SJSA1 (cell line): ENCODE measurements around the gene LGALS7. TPM values are rescaled to one million over a fixed set of nuclear protein-coding genes. Genes with fewer than 3 reads are reported as not detected.
"Not testable (repeated sequence)": the region's sequence is repeated elsewhere in the genome, so short reads cannot be mapped to it uniquely, and the experiment has no call there.

ENCODE experiments used
- DNase-seq, 2 experiments: peaks; one replicate each; pipeline ENCODE4 v3.0.0-alpha.2; 2015 to 2020; ENCODE audit warnings: low spot score in 2 of 2, low read depth in 1 of 2
- H3K27ac ChIP-seq: fragments of 250-450 bp; sonication (Bioruptor Pico); 2 replicates; pipeline ENCODE4 v1.5.1; 2020; ENCODE audit warnings: mild to moderate bottlenecking, moderate library complexity
- H3K27me3 ChIP-seq: fragments of 250-450 bp; sonication (Bioruptor Pico); replicated peaks from 2 replicates; pipeline ENCODE4 v1.5.1; 2020; ENCODE audit warnings: mild to moderate bottlenecking, moderate library complexity
- H3K36me3 ChIP-seq: fragments of 250-450 bp; sonication (Bioruptor Pico); 2 replicates; pipeline ENCODE4 v1.5.1; 2020; ENCODE audit warnings: mild to moderate bottlenecking
- H3K4me1 ChIP-seq: fragments of 250-450 bp; sonication (Bioruptor Pico); replicated peaks from 2 replicates; pipeline ENCODE4 v1.6.1; 2021; ENCODE audit warnings: mild to moderate bottlenecking
- H3K4me3 ChIP-seq: fragments of 250-450 bp; sonication (Bioruptor Pico); 2 replicates; pipeline ENCODE4 v1.5.1; 2020; ENCODE audit warnings: mild to moderate bottlenecking
- H3K9me3 ChIP-seq: fragments of 250-450 bp; sonication (Bioruptor Pico); replicated peaks from 2 replicates; pipeline ENCODE4 v1.5.1; 2020; ENCODE audit warnings: mild to moderate bottlenecking
- total RNA-seq: library from RNA; depleted of rRNA; stranded (reverse); fragments of >200 nt; shearing (Covaris generic); gene quantifications from 2 replicates; pipeline ENCODE4 v1.2.3, GENCODE V29; 2014

The LGALS7 gene
- total RNA-seq, 1 experiment from 2014 or later: not detected

DNA sequence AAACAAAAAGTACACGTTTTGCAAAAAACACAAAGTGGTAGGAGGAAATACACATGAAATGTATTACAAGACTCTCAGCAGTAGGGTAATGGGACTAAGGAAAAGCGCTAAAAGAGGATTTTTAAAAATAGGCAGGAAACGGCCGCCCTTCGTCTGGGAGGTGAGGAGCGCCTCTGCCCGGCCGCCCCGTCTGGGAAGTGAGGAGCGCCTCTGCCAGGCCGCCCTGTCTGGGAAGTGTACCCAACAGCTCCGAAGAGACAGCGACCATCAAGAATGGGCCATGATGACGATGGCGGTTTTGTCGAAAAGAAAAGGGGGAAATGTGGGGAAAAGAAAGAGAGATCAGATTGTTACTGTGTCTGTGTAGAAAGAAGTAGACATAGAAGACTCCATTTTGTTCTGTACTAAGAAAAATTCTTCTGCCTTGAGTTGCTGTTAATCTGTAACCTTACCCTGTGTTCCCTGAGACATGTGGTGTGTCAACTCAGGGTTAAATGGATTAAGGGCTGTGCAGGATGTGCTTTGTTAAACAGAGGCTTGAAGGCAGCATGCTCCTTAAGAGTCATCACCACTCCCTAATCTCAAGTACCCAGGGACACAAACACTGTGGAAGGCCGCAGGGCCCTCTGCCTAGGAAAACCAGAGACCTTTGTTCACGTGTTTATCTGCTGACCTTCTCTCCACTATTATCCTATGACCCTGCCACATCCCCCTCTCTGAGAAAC lies 34.2 kb upstream of the LGALS7 start:
- not testable (repeated sequence) for DNase-seq, H3K27me3 ChIP-seq, H3K4me3 ChIP-seq, H3K4me1 ChIP-seq, H3K9me3 ChIP-seq, H3K36me3 ChIP-seq, H3K27ac ChIP-seq

DNA sequence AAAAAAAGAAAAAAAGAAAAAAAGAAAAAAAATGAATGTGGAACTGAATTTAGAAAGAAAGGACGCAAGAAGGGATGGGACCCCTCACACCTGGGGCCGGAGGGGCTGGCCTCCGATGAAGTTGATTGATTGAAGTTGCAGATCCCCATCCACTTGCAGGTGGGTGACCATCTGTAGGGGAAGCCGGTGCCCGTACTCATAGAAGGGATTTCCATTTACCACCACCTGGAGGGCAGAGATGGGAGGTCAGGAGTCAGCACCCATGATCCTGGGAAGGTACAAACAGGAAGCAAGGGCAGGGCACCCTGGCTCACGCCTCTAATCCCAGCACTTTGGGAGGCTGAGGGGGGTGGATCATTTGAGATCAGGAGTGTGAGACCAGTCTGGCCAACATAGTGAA lies 33.1 kb upstream of the LGALS7 start:
- Histone ChIP-seq H3K27me3 (no peaks in the 10 kb centered on the region), H3K27ac (no peak overlapping the region), H3K4me3 (no peak overlapping the region), H3K9me3 (no peaks in the 10 kb centered on the region), H3K4me1 (no peaks in the 10 kb centered on the region), H3K36me3 (no peaks in the 10 kb centered on the region)
- no peak for DNase-seq

DNA sequence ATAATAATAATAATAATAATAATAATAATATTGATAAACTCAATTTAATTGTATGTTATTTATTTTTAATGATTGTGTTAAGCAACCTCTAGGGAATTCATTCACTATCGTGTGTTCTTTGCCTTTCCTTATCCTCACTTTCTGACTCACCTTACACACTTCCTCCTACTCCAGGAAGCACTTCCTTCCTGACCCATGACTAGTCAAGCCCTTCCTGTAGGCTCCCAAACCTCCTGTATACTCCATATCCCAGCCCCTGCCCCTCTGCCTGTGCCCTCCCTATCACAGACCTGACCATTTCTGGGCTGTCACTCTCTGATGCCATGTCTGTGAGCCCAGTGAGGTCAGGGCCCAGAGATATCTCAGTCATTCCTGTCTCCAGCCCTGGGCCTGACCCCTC lies 31.9 kb upstream of the LGALS7 start:
- Histone ChIP-seq H3K4me3 (no peak overlapping the region), H3K9me3 (no peaks in the 10 kb centered on the region), H3K4me1 (no peaks in the 10 kb centered on the region; the same call in 1 of the 2 replicates), H3K36me3 (no peaks in the 10 kb centered on the region), H3K27me3 (no peaks in the 10 kb centered on the region), H3K27ac (no peak overlapping the region)
- DNase-seq: no peak

DNA sequence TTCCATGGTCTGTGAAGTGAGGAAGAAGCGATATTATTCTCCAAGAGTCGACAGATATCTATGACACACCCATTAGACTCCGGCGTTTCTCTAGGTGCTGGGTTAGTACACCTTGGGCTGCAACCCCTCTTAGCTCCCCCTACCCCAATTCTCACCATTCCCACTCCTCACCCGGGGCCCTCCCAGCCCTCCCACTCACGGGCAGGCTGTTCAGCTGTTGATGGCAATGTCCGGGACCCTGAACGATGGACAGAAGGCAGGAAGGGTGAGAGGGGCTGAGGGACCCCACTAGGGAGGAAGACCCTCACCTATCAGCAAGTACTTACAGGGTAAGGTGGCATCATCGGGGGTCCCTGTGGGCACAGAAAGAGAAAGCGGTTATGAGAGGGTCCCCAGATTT lies 30.2 kb upstream of the LGALS7 start:
- Histone ChIP-seq H3K36me3 (no peaks in the 10 kb centered on the region), H3K27ac (no peak overlapping the region), H3K27me3 (no peaks in the 10 kb centered on the region), H3K4me1 (peaks cover 15% of the 10 kb centered on the region), H3K4me3 (no peak overlapping the region), H3K9me3 (no peaks in the 10 kb centered on the region)
- DNase-seq: no peak

DNA sequence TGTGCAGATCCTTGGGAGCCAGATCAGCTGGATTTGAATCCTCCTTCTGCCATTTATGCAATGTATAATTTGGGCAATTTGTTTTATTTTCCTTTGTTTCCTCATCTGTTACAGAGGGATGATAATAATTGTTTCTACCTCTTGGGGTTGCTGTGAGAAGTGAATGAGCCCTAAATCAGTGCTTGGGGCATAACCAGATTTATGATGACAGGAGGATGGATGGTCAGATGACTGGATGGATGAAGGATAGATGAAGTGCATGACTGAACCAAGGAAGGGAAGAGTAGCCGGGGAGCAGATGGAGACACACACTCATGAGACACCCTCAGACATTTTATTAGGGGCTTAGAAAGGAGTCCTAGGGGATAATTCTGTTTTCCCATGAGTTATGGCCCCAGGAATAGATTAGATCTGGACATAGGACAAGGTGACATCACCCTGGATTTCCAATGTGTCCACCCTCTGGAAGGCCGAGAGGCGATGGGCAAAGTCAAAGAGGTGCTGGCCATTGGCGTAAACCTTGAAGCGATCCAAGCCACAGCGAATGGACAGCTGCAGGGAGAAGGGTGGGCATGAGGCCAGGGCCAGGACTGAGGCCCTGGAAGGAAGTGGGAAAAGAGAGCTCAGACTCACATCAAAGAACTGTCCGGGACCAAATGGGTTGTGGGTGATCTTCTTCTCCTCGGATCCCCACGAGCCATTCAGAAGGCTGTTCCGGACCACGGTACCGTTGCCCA lies 28.2 kb upstream of the LGALS7 start:
- H3K27ac ChIP-seq: no peak overlapping the region
- H3K27me3 ChIP-seq: no peaks in the 10 kb centered on the region
- no peaks in the 10 kb centered on the region for H3K9me3 ChIP-seq
- no peak overlapping the region for H3K4me3 ChIP-seq
- peaks cover 15% of the 10 kb centered on the region for H3K4me1 ChIP-seq
- H3K36me3 ChIP-seq: no peaks in the 10 kb centered on the region
- no peak for DNase-seq

DNA sequence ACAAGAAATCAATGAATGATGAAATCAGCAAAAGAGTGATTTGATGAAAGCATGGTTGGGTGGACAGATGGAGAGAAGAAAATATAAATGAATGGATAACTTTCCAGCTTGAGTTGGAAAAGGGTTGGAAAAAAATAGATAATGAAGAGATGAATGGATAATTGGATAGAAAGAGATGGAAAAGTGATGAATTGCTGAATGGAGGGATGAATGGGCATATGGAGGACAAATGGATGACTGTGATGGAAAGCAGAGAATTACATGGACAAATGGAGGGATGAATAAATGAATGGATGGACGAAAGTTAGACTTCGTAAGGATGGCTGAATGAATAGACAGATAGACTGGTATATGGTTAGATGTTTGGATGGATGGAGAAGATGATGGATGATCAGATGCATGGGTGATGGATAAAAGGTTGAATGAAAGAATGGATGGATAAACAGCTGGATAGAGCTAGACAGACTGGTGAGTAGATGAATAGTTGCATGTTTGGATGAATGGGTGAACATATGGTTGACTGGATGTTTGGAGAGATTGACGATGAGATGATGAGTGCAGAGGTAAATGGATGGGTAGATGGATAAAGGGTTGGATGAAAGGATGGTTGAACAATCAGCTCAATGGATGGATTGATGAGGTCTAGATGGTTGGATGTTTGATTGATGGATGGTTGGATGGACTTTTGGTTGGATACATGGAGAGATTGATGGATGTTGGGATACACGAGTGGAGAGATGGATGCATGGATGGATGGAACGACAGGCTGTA lies 27.4 kb upstream of the LGALS7 start:
- Histone ChIP-seq H3K27me3 (no peaks in the 10 kb centered on the region), H3K9me3 (no peaks in the 10 kb centered on the region), H3K4me3 (no peak overlapping the region), H3K27ac (no peak overlapping the region), H3K4me1 (peaks cover 15% of the 10 kb centered on the region), H3K36me3 (no peaks in the 10 kb centered on the region)
- no peak for DNase-seq

DNA sequence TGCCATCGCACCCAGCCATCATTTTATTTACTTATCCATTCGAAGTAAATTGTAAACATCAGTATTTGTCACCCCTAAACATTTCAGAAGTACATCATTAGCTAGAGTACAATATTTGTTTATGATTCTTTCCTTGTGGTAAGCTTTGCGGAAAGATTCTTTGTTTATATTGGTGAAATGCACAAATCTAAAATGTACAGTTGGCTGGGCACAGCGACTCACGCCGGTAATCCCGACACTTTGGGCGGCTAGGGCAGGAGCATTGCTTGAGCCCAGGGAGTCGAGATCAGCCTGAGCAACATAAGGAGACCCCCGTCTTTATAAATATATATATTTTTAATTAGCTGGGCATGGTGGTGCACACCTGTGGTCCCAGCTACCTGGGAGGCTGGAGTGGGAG lies 25.8 kb upstream of the LGALS7 start:
- H3K27ac ChIP-seq: peak overlapping the region; percentile 16
- H3K4me1 ChIP-seq: peaks cover 15% of the 10 kb centered on the region
- no peaks in the 10 kb centered on the region for H3K9me3 ChIP-seq
- no peaks in the 10 kb centered on the region for H3K27me3 ChIP-seq
- H3K36me3 ChIP-seq: no peaks in the 10 kb centered on the region
- H3K4me3 ChIP-seq: no peak overlapping the region
- DNase-seq: peak in 1 of 2 experiments; percentile 46

DNA sequence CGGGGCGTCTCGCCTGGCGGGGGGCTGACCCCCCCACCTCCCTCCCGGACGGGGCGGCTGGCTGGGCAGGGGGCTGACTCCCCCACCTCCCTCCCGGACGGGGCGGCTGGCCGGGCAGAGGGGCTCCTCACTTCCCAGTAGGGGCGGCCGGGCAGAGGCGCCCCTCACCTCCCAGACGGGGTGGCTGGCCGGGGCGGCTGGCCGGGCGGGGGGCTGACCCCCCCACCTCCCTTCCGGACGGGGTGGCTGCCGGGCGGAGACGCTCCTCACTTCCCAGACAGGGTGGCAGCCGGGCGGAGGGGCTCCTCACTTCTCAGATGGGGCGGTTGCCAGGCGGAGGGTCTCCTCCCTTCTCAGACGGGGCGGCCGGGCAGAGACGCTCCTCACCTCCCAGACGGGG lies 24.5 kb upstream of the LGALS7 start:
- not testable (repeated sequence) for H3K4me3 ChIP-seq, H3K9me3 ChIP-seq, H3K27ac ChIP-seq, H3K36me3 ChIP-seq, DNase-seq, H3K27me3 ChIP-seq
- peaks cover 22% of the 10 kb centered on the region for H3K4me1 ChIP-seq

DNA sequence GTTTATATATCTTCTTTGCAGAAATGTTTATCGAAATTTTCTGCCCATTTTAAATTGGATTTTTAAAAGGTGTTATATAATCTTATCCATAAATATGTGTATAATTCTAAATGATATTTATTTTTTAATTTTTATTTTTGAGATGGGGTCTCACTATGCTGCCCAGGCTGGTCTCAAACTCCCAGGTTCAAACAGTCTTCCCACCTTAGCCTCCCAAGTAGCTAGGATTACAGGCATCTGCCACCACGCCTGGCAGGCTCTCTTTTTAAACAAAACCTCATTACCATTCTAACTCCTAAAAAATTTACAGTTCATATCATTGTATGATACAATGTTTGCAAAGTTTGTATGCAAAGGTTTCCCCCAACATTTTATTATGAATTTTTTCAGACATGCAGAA lies 22.8 kb upstream of the LGALS7 start:
- no peaks in the 10 kb centered on the region for H3K9me3 ChIP-seq
- H3K36me3 ChIP-seq: no peaks in the 10 kb centered on the region
- no peak overlapping the region for H3K4me3 ChIP-seq
- DNase-seq: no peak
- H3K27me3 ChIP-seq: no peaks in the 10 kb centered on the region
- no peak overlapping the region for H3K27ac ChIP-seq
- H3K4me1 ChIP-seq: peaks cover 23% of the 10 kb centered on the region

DNA sequence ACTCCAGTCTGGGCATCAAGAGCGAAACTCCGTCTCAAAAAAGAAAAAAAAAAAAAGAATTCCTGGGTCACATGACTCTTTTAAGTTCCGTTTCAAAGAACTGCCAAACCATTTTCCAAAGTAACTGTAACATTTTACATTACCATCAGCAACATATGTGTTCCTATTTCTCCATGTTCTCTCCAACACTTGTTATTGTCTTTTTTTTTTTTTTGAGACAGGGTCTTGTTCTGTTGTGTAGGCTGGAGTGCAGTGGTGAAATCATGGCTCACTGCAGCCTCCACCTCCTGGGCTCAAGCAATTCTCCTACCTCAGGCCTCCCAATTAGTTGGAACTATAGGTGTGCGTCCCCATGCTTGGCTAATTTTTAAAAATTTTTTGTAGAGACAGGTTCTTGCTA lies 22.2 kb upstream of the LGALS7 start:
- no peak overlapping the region for H3K27ac ChIP-seq
- no peaks in the 10 kb centered on the region for H3K36me3 ChIP-seq
- H3K27me3 ChIP-seq: no peaks in the 10 kb centered on the region
- H3K4me1 ChIP-seq: peaks cover 23% of the 10 kb centered on the region
- no peaks in the 10 kb centered on the region for H3K9me3 ChIP-seq
- no peak overlapping the region for H3K4me3 ChIP-seq
- DNase-seq: no peak

DNA sequence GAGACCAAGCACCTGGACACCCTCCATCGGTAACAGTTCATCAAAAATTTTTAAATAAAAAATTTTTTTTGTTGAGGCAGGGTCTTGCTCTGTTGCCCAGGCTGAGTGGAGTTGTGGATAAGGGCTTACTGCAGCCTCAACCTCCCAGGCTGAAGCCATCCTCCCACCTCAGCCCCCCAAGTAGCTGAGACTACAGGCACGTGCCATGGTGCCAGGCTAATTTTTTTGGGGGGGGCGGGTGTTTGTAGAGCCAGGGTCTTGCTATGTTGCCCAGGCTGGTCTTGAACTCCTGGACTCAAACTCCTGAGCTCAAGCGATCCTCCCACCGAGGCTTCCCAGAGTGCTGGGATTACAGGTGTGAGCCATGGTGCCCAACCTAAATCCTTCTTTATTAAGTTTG lies 20.4 kb upstream of the LGALS7 start:
- Histone ChIP-seq H3K27me3 (no peaks in the 10 kb centered on the region), H3K9me3 (no peaks in the 10 kb centered on the region), H3K4me1 (peaks cover 8% of the 10 kb centered on the region), H3K4me3 (no peak overlapping the region), H3K27ac (no peak overlapping the region), H3K36me3 (no peaks in the 10 kb centered on the region)
- DNase-seq: no peak

DNA sequence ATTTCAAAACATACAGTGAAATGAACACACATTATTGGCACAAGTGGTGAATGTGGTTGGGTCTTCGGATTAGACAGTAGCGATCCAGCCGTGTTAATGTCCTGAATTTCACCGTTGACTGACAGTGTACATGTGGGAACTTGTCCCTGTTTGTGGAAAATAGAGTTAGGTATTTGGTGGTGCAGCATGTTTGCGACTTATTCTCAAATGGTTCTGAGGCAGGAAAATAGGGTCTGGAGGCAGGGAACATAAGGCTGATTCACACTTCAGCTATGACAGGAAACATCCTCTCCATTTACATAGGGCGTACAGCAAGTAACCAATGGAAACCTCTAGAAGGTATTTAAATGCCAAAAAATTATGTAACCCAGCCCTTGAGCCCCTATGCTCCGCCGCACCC lies 19.9 kb upstream of the LGALS7 start:
- no peaks in the 10 kb centered on the region for H3K9me3 ChIP-seq
- no peak for DNase-seq
- H3K36me3 ChIP-seq: no peaks in the 10 kb centered on the region

DNA sequence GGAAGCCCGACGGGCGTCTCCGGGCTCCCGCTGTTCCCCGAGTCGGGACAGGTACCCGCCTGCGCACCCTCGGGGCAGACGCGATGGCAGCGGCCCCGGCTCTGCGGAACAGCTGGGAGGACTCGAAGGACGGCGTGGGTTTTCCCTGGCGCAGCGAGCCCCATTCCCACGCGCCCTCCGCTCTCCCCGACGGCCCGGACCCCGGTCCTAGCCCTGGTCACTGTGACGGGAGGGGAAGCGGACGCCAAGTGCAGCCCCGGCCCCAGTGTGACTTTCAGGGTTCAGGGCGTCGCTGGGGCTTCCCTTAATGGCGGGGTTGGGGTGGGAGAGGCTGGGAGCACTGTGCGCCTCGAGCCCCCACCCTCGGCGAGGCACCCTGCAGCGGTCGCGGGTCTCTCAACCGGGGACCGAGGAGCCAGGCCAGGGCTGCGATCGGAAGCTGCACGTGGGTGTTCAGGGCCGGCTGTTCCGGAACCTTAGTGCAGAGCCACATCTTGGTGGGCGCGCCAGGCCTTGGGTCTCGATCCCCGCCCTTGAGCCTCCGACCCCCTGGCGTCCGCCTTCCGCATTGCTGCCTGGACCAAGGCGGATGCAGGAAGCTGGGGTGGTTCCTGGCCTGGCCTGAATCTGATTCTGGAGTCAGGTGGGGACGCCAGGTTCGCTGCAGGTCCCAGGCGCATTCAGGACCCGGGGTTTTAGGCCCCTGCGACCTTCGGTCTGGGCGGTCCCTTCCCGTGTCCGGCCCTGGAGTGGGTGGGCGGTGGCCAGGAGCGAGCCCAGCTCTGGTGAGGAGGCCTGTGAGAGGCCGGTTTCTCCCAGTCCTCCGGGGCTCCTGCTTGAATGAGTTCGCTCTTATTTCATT lies 19.2 kb upstream of the LGALS7 start:
- Histone ChIP-seq H3K27me3 (no peaks in the 10 kb centered on the region), H3K4me1 (peaks cover 8% of the 10 kb centered on the region), H3K4me3 (no peak overlapping the region), H3K36me3 (no peaks in the 10 kb centered on the region), H3K9me3 (no peaks in the 10 kb centered on the region), H3K27ac (no peak overlapping the region)
- DNase-seq: no peak

More for the DNA sequence above, 19.9 kb upstream of the LGALS7 start:
- peaks cover 8% of the 10 kb centered on the region for H3K4me1 ChIP-seq
- H3K27me3 ChIP-seq: no peaks in the 10 kb centered on the region
- H3K4me3 ChIP-seq: no peak overlapping the region
- H3K27ac ChIP-seq: no peak overlapping the region
